Measurements from ENCODE around the gene FAM118B.

DNA sequence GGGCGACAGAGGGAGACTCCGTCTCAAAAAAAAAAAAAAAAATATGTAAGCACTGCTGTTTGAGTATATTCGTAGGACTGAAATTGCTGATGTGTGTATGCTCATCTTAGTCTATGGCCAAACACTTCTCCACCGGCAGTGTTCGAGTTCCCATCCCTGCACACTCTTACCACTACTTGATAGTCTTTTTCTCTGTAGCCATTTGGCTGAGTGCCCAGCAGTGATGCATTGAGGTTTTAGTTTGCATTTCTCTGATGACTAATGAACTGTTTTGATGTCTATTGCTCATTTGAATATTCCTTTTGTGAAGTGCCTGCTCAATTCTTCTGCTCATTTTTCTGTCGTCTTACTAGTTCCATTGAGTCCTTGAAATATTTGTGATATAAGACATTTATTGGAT is 73.2 kb downstream of the FAM118B start:
- TF ChIP-seq, protein P1, sequence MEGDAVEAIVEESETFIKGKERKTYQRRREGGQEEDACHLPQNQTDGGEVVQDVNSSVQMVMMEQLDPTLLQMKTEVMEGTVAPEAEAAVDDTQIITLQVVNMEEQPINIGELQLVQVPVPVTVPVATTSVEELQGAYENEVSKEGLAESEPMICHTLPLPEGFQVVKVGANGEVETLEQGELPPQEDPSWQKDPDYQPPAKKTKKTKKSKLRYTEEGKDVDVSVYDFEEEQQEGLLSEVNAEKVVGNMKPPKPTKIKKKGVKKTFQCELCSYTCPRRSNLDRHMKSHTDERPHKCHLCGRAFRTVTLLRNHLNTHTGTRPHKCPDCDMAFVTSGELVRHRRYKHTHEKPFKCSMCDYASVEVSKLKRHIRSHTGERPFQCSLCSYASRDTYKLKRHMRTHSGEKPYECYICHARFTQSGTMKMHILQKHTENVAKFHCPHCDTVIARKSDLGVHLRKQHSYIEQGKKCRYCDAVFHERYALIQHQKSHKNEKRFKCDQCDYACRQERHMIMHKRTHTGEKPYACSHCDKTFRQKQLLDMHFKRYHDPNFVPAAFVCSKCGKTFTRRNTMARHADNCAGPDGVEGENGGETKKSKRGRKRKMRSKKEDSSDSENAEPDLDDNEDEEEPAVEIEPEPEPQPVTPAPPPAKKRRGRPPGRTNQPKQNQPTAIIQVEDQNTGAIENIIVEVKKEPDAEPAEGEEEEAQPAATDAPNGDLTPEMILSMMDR (conservative IDR thresholded peaks at IDR 0.05): no peak
- no peak for TF ChIP-seq EZH2 (IDR thresholded peaks at IDR 0.05; ENCODE audit: low read depth)

All from PC-9 (cell line).